A673 (cell line): ENCODE measurements around the gene NRP2.

Source experiments
- EZH2 ChIP-seq: fragments of 200-600 bp; sonication (generic); IDR thresholded peaks from 2 replicates; pipeline ENCODE4 v1.6.1; 2017; ENCODE audit warnings: borderline replicate concordance, low read depth, mild to moderate bottlenecking, mixed read lengths, antibody characterized with exemption, low read length; ENCODE audit not compliant: poor library complexity, severe bottlenecking
- TF ChIP-seq, protein P1 (sequence below): fragments of 300-800, 200-600 bp; sonication (generic); conservative IDR thresholded peaks from 2 replicates; pipeline ENCODE4 v1.5.1; 2017; ENCODE audit warnings: low read depth, mild to moderate bottlenecking, antibody characterized with exemption, low read length, moderate library complexity, mixed read lengths

DNA sequence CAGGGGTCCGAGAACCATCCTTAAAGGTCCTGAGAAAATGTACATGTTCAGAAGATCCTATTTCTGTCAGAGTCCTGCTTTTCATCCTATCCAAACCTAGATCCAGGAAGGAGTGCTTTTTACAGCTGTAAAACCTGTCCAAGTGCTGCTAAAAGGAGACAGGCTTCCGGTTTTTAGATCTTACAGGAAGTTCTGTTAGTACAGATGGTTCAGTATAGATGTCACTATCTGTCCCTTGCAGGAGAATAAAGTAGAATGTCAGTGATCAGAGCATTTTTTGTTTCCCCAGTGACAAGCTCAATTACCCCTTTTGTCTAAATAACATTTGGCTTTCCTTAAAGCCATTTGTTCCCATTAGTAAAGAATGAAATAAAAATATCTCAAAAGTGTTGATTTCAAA is 98.3 kb downstream of the NRP2 start:
- no peak for TF ChIP-seq EZH2
- TF ChIP-seq, protein P1, sequence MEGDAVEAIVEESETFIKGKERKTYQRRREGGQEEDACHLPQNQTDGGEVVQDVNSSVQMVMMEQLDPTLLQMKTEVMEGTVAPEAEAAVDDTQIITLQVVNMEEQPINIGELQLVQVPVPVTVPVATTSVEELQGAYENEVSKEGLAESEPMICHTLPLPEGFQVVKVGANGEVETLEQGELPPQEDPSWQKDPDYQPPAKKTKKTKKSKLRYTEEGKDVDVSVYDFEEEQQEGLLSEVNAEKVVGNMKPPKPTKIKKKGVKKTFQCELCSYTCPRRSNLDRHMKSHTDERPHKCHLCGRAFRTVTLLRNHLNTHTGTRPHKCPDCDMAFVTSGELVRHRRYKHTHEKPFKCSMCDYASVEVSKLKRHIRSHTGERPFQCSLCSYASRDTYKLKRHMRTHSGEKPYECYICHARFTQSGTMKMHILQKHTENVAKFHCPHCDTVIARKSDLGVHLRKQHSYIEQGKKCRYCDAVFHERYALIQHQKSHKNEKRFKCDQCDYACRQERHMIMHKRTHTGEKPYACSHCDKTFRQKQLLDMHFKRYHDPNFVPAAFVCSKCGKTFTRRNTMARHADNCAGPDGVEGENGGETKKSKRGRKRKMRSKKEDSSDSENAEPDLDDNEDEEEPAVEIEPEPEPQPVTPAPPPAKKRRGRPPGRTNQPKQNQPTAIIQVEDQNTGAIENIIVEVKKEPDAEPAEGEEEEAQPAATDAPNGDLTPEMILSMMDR = no peak
